NOMO-1 (cell line): ENCODE results near the gene MICALL2.
"Not testable (repeated sequence)": the region's sequence is repeated elsewhere in the genome, so short reads cannot be mapped to it uniquely, and the experiment has no call there.

ENCODE experiments used
- DNase-seq, 2 experiments: peaks; one replicate each; lab custom pipeline; 2025; ENCODE audit not compliant: unreplicated experiment in 2 of 2; lab: John Stamatoyannopoulos, UW

The MICALL2 gene

GRCh38 chr7:1449951-1450350 is 9.3 kb downstream of the MICALL2 start:
- DNase-seq, result no peak

GRCh38 chr7:1449501-1449900 is 9.8 kb downstream of the MICALL2 start:
- DNase-seq, result no peak

- DNase-seq, result no peak
Measured at GRCh38 chr7:1448958-1449357, 10.3 kb downstream of the MICALL2 start.

- no peak for DNase-seq
Measured at GRCh38 chr7:1447551-1448244, 11.6 kb downstream of the MICALL2 start.

- DNase-seq, result no peak
Measured at GRCh38 chr7:1447112-1447511, 12.2 kb downstream of the MICALL2 start.

GRCh38 chr7:1446620-1447032 is 12.6 kb downstream of the MICALL2 start:
- DNase-seq, result no peak

- not testable (repeated sequence) for DNase-seq
Measured at GRCh38 chr7:1446026-1446425, 13.2 kb downstream of the MICALL2 start.

GRCh38 chr7:1445341-1445740 is 13.9 kb downstream of the MICALL2 start:
- no peak for DNase-seq

GRCh38 chr7:1444925-1445322 is 14.3 kb downstream of the MICALL2 start:
- DNase-seq, result no peak

GRCh38 chr7:1444214-1444924 is 14.9 kb downstream of the MICALL2 start:
- no peak for DNase-seq

- not testable (repeated sequence) for DNase-seq
Measured at GRCh38 chr7:1443587-1444200, 15.6 kb downstream of the MICALL2 start.

- DNase-seq, result no peak
Measured at GRCh38 chr7:1442355-1443124, 16.7 kb downstream of the MICALL2 start.

GRCh38 chr7:1441615-1442354 is 17.5 kb downstream of the MICALL2 start:
- no peak for DNase-seq

- DNase-seq, result no peak
Measured at GRCh38 chr7:1440620-1441019, 18.6 kb downstream of the MICALL2 start.

GRCh38 chr7:1439373-1440363 is 19.6 kb downstream of the MICALL2 start:
- DNase-seq, result no peak

GRCh38 chr7:1438821-1439220 is 20.4 kb downstream of the MICALL2 start:
- no peak for DNase-seq

GRCh38 chr7:1438208-1438607 is 21.1 kb downstream of the MICALL2 start:
- DNase-seq, result no peak

- DNase-seq, result no peak
Measured at GRCh38 chr7:1437155-1437880, 22.0 kb downstream of the MICALL2 start.

- no peak for DNase-seq
Measured at GRCh38 chr7:1436608-1437007, 22.7 kb downstream of the MICALL2 start.
